HepG2 (cell line): ENCODE data around the gene TMCC1. TPM values are rescaled to one million over a fixed set of nuclear protein-coding genes. Genes with fewer than 3 reads are reported as not detected.

Experiments used
- CTCF ChIP-seq: sonication (generic); formaldehyde crosslinking; IDR thresholded peaks from 2 replicates; pipeline ENCODE4 v1.5.0; 2020; ENCODE audit warnings: mild to moderate bottlenecking, missing genetic modification reagents, moderate library complexity
- FIP1L1 ChIP-seq: fragments of 200-400 bp; formaldehyde crosslinking; IDR thresholded peaks from 2 replicates; pipeline ENCODE4 v1.6.1; 2018; ENCODE audit warnings: low read depth, mild to moderate bottlenecking, low read length, moderate library complexity, borderline replicate concordance; ENCODE audit not compliant: insufficient read depth
- KLF12 ChIP-seq: sonication (generic); formaldehyde crosslinking; IDR thresholded peaks from 2 replicates; pipeline ENCODE4 v1.4.0; 2020; ENCODE audit warnings: missing genetic modification reagents, borderline replicate concordance
- MED8 ChIP-seq: sonication (generic); formaldehyde crosslinking; IDR thresholded peaks from 2 replicates; pipeline ENCODE4 v1.8.1; 2023; ENCODE audit warnings: mild to moderate bottlenecking, missing genetic modification reagents; ENCODE audit not compliant: insufficient replicate concordance
- MEF2D ChIP-seq: sonication (generic); formaldehyde crosslinking; IDR thresholded peaks from 2 replicates; pipeline ENCODE4 v1.5.1; 2020; ENCODE audit warnings: mild to moderate bottlenecking, missing genetic modification reagents
- NFRKB ChIP-seq: fragments of 450-650 bp; IDR thresholded peaks from 2 replicates; pipeline ENCODE4 v1.6.1; 2017
- SP4 ChIP-seq: sonication (generic); formaldehyde crosslinking; IDR thresholded peaks from 2 replicates; pipeline ENCODE4 v1.8.1; 2023; ENCODE audit warnings: mild to moderate bottlenecking, missing genetic modification reagents
- SRSF4 ChIP-seq: fragments of 200-400 bp; formaldehyde crosslinking; IDR thresholded peaks from one replicate; pipeline ENCODE4 v1.6.1; 2018; ENCODE audit warnings: mild to moderate bottlenecking, low read depth, low read length, moderate library complexity; ENCODE audit not compliant: poor library complexity, severe bottlenecking
- SUZ12 ChIP-seq: fragments of 150-350 bp; IDR thresholded peaks from 2 replicates; pipeline ENCODE4 v1.6.1; 2014; ENCODE audit warnings: low read depth, low read length
- ZMYM3 ChIP-seq: sonication (generic); formaldehyde crosslinking; IDR thresholded peaks from 2 replicates; pipeline ENCODE4 v1.5.1; 2020; ENCODE audit warnings: mild to moderate bottlenecking, missing genetic modification reagents
- ZNF253 ChIP-seq: sonication (generic); formaldehyde crosslinking; IDR thresholded peaks from 2 replicates; pipeline ENCODE4 v1.8.0; 2022; ENCODE audit warnings: mild to moderate bottlenecking, missing genetic modification reagents, borderline replicate concordance
- ZNF605 ChIP-seq: sonication (generic); formaldehyde crosslinking; IDR thresholded peaks from 2 replicates; pipeline ENCODE4 v1.8.0; 2022; ENCODE audit warnings: mild to moderate bottlenecking, missing genetic modification reagents
- ZNF7 ChIP-seq: IDR thresholded peaks from 2 replicates; pipeline ENCODE4 v1.6.1; 2016; ENCODE audit warnings: missing biosample characterization, missing genetic modification reagents
- ZSCAN22 ChIP-seq: sonication (generic); formaldehyde crosslinking; IDR thresholded peaks from 2 replicates; pipeline ENCODE4 v1.4.0; 2020; ENCODE audit warnings: mild to moderate bottlenecking, missing genetic modification reagents
- polyA plus RNA-seq, 8 experiments: library from polyadenylated mRNA; depleted of rRNA in 3 of 8; stranded (reverse) in 7 of 8; unstranded in 1 of 8; fragments of >200 nt; fragmentation: Illumina TruSeq in 4 of 8; extraction: Trizol in 4 of 8; gene quantifications; 2 replicates each; pipeline versions ENCODE4 v1.2.1 to v1.2.3, GENCODE V29; 2011 to 2016; ENCODE audit warnings: low read depth in 4 of 8, missing spikeins in 1 of 8, mixed read lengths in 1 of 8; ENCODE audit not compliant: insufficient read depth in 1 of 8
- total RNA-seq, 5 experiments: library from RNA; depleted of rRNA; stranded (reverse); fragments of >200 nt; fragmentation: Illumina TruSeq; extraction: Trizol; gene quantifications; 2 replicates each; pipeline ENCODE4 v1.2.3, GENCODE V29; 2016; ENCODE audit warnings: low read depth in 1 of 5
- TF ChIP-seq, protein P1 (sequence below): IDR thresholded peaks from 2 replicates; pipeline ENCODE4 v1.6.1; 2016; ENCODE audit warnings: low read depth, missing genetic modification reagents, missing compliant biosample characterization
- TF ChIP-seq, protein P2 (sequence below): sonication (generic); formaldehyde crosslinking; IDR thresholded peaks from 2 replicates; pipeline ENCODE4 v1.5.0; 2020; ENCODE audit warnings: missing genetic modification reagents, mild to moderate bottlenecking, borderline replicate concordance
- TF ChIP-seq, protein P3 (sequence below): sonication (generic); formaldehyde crosslinking; IDR thresholded peaks from 2 replicates; pipeline ENCODE4 v1.4.0; 2020; ENCODE audit warnings: missing genetic modification reagents, borderline replicate concordance

Gene TMCC1
- total and polyA plus RNA-seq, 2 of the 13 experiments (the other 11 are each of a cell fraction or from before 2014, with no cell fraction given), result 12.1 to 264 TPM

DNA sequence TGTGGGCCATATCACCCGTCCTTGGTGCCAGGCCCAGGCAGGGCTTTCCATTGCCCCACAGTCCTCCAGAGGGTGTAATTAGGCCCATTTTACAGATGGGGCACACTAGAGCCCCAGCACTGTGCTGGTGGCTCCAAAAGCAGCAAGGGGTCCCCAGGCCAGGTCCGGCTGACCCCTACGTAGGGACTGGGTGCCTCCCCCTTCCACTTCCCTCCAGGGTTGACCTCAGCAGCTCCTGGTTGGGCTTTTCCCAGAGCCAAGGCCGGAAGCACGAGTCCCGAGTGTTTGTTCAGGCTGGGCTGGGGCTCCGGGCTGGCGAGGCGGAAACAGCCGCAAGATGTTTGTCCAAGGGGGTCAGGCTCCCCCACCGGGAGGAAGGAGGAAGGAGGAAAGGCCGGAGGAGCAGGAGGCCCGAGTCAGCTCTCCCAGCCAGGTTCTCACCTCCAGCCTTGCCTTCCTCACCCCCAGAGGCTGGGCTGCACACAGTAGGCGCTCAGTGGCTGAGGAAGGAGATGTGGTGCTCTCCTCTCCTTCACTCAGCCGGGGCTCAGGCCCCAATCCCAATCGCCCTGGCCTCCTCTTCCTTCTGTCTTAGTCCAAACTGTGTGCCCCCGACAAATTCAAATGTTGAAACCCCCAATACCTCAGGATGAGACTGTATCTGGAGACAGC lies 269.9 kb downstream of the TMCC1 start (continued):
- TF ChIP-seq FIP1L1 (no peak), ZSCAN22 (CRISPR knock-in tag) (no peak), SRSF4 (no peak), ZNF7 (CRISPR knock-in tag) (no peak), SP4 (no peak), KLF12 (CRISPR knock-in tag) (no peak), ZNF253 (no peak), NFRKB (no peak), MED8 (CRISPR knock-in tag) (no peak), ZMYM3 (CRISPR knock-in tag) (peak; percentile 95), MEF2D (no peak), ZNF605 (CRISPR knock-in tag) (no peak), SUZ12 (no peak), CTCF (CRISPR knock-in tag) (no peak)
- TF ChIP-seq, protein P1, sequence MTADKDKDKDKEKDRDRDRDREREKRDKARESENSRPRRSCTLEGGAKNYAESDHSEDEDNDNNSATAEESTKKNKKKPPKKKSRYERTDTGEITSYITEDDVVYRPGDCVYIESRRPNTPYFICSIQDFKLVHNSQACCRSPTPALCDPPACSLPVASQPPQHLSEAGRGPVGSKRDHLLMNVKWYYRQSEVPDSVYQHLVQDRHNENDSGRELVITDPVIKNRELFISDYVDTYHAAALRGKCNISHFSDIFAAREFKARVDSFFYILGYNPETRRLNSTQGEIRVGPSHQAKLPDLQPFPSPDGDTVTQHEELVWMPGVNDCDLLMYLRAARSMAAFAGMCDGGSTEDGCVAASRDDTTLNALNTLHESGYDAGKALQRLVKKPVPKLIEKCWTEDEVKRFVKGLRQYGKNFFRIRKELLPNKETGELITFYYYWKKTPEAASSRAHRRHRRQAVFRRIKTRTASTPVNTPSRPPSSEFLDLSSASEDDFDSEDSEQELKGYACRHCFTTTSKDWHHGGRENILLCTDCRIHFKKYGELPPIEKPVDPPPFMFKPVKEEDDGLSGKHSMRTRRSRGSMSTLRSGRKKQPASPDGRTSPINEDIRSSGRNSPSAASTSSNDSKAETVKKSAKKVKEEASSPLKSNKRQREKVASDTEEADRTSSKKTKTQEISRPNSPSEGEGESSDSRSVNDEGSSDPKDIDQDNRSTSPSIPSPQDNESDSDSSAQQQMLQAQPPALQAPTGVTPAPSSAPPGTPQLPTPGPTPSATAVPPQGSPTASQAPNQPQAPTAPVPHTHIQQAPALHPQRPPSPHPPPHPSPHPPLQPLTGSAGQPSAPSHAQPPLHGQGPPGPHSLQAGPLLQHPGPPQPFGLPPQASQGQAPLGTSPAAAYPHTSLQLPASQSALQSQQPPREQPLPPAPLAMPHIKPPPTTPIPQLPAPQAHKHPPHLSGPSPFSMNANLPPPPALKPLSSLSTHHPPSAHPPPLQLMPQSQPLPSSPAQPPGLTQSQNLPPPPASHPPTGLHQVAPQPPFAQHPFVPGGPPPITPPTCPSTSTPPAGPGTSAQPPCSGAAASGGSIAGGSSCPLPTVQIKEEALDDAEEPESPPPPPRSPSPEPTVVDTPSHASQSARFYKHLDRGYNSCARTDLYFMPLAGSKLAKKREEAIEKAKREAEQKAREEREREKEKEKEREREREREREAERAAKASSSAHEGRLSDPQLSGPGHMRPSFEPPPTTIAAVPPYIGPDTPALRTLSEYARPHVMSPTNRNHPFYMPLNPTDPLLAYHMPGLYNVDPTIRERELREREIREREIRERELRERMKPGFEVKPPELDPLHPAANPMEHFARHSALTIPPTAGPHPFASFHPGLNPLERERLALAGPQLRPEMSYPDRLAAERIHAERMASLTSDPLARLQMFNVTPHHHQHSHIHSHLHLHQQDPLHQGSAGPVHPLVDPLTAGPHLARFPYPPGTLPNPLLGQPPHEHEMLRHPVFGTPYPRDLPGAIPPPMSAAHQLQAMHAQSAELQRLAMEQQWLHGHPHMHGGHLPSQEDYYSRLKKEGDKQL (CRISPR knock-in tag), result 0 out of 2 replicates have a peak, but pooled peaks have one; percentile 46
- TF ChIP-seq, protein P2, sequence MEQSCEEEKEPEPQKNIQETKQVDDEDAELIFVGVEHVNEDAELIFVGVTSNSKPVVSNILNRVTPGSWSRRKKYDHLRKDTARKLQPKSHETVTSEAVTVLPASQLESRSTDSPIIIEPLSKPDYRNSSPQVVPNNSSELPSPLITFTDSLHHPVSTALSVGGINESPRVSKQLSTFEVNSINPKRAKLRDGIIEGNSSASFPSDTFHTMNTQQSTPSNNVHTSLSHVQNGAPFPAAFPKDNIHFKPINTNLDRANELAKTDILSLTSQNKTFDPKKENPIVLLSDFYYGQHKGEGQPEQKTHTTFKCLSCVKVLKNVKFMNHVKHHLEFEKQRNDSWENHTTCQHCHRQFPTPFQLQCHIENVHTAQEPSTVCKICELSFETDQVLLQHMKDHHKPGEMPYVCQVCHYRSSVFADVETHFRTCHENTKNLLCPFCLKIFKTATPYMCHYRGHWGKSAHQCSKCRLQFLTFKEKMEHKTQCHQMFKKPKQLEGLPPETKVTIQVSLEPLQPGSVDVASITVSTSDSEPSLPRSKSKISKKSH (CRISPR knock-in tag), result no peak
- TF ChIP-seq, protein P3, sequence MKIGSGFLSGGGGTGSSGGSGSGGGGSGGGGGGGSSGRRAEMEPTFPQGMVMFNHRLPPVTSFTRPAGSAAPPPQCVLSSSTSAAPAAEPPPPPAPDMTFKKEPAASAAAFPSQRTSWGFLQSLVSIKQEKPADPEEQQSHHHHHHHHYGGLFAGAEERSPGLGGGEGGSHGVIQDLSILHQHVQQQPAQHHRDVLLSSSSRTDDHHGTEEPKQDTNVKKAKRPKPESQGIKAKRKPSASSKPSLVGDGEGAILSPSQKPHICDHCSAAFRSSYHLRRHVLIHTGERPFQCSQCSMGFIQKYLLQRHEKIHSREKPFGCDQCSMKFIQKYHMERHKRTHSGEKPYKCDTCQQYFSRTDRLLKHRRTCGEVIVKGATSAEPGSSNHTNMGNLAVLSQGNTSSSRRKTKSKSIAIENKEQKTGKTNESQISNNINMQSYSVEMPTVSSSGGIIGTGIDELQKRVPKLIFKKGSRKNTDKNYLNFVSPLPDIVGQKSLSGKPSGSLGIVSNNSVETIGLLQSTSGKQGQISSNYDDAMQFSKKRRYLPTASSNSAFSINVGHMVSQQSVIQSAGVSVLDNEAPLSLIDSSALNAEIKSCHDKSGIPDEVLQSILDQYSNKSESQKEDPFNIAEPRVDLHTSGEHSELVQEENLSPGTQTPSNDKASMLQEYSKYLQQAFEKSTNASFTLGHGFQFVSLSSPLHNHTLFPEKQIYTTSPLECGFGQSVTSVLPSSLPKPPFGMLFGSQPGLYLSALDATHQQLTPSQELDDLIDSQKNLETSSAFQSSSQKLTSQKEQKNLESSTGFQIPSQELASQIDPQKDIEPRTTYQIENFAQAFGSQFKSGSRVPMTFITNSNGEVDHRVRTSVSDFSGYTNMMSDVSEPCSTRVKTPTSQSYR (CRISPR knock-in tag), result no peak
